Ishikawa (cell line): ENCODE results near the gene NOXO1.
A peak's percentile ranks its signal among the peaks of the same experiment; 100 is the strongest.

Source experiments
- CEBPB ChIP-seq: IDR thresholded peaks from 2 replicates; pipeline ENCODE4 v1.6.1; 2012
- CREB1 ChIP-seq: IDR thresholded peaks from 2 replicates; pipeline ENCODE4 v1.6.1; 2012; ENCODE audit warnings: low read depth
- EP300 ChIP-seq: IDR thresholded peaks from 2 replicates; pipeline ENCODE4 v1.6.1; 2012; ENCODE audit warnings: borderline replicate concordance
- FOXM1 ChIP-seq: IDR thresholded peaks from 2 replicates; pipeline ENCODE4 v1.6.1; 2012; ENCODE audit warnings: low read depth, borderline replicate concordance
- NFIC ChIP-seq: IDR thresholded peaks from 2 replicates; pipeline ENCODE4 v1.6.1; 2012
- RAD21 ChIP-seq: IDR thresholded peaks from 2 replicates; pipeline ENCODE4 v1.6.1; 2012; ENCODE audit warnings: low read depth
- TAF1 ChIP-seq: IDR thresholded peaks from 2 replicates; pipeline ENCODE4 v1.6.1; 2012; ENCODE audit warnings: low read depth, mild to moderate bottlenecking
- TCF12 ChIP-seq: IDR thresholded peaks from 2 replicates; pipeline ENCODE4 v1.6.1; 2012; ENCODE audit warnings: low read depth
- TEAD4 ChIP-seq: IDR thresholded peaks from 2 replicates; pipeline ENCODE4 v1.6.1; 2012
- YY1 ChIP-seq: IDR thresholded peaks from 2 replicates; pipeline ENCODE4 v1.6.1; 2012; ENCODE audit warnings: low read depth
- ZBTB7A ChIP-seq: IDR thresholded peaks from 2 replicates; pipeline ENCODE4 v1.6.1; 2012; ENCODE audit warnings: low read depth
- TF ChIP-seq, protein P1 (sequence below): IDR thresholded peaks from 2 replicates; pipeline ENCODE4 v1.6.1; 2012
- TF ChIP-seq, protein P2 (sequence below): IDR thresholded peaks from 2 replicates; pipeline ENCODE4 v1.6.1; 2012; ENCODE audit warnings: low read depth, mild to moderate bottlenecking

DNA sequence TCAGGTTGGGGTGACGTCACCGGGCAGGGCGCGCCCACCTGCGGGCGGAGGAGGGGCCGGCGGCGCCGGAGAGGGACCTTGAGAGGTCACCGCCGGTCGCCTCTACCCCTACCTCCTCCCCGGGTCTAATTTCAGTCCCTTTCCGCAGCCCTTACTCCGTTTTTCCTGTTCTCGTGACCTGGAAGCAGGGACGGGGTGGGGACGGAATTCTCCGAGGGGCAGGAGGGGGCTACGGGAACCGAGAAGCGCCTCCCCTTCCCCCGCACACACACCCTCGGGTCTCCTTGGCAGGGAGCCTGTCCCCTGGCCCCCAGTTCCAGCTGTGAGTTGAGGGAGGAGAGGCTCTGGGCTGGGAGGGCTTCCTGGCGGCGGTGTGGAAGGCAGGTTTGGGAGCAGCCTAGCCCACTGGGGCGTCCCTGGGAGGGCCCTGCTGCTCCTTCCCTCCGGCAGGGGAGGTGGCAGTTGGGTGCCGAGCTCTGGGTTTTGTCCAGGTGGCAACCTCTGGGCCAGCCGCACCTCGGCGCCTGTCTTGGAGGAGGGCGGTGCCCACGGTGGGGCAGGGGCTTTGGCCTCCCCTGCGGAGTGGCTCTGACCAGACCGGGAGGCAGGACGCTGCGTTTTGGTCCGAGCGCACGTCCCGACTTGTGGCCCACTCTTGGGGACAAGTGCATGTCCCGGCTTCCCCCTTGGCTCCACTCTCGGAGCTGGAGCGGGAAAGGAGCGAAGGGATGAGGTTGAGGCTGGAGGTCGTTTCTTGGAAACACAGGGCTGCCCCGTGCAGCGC, 9.3 kb upstream of the NOXO1 start:
- TF ChIP-seq RAD21 (no peak), CREB1 (no peak), YY1 (no peak), TAF1 (no peak), CEBPB (no peak), TCF12 (no peak), ZBTB7A (peak; percentile 77; the same call in 1 of the 2 replicates), FOXM1 (no peak), EP300 (no peak), NFIC (no peak), TEAD4 (no peak)
- TF ChIP-seq, protein P1, sequence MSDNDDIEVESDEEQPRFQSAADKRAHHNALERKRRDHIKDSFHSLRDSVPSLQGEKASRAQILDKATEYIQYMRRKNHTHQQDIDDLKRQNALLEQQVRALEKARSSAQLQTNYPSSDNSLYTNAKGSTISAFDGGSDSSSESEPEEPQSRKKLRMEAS, result no peak
- TF ChIP-seq, protein P2, sequence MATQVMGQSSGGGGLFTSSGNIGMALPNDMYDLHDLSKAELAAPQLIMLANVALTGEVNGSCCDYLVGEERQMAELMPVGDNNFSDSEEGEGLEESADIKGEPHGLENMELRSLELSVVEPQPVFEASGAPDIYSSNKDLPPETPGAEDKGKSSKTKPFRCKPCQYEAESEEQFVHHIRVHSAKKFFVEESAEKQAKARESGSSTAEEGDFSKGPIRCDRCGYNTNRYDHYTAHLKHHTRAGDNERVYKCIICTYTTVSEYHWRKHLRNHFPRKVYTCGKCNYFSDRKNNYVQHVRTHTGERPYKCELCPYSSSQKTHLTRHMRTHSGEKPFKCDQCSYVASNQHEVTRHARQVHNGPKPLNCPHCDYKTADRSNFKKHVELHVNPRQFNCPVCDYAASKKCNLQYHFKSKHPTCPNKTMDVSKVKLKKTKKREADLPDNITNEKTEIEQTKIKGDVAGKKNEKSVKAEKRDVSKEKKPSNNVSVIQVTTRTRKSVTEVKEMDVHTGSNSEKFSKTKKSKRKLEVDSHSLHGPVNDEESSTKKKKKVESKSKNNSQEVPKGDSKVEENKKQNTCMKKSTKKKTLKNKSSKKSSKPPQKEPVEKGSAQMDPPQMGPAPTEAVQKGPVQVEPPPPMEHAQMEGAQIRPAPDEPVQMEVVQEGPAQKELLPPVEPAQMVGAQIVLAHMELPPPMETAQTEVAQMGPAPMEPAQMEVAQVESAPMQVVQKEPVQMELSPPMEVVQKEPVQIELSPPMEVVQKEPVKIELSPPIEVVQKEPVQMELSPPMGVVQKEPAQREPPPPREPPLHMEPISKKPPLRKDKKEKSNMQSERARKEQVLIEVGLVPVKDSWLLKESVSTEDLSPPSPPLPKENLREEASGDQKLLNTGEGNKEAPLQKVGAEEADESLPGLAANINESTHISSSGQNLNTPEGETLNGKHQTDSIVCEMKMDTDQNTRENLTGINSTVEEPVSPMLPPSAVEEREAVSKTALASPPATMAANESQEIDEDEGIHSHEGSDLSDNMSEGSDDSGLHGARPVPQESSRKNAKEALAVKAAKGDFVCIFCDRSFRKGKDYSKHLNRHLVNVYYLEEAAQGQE, result no peak
